DMS114 treated with DMSO at 0.1 percent for 48 hours (cell line): ENCODE measurements around the gene SYNJ1.
"Not testable (repeated sequence)": the region's sequence is repeated elsewhere in the genome, so short reads cannot be mapped to it uniquely, and the experiment has no call there.

Experiments used
- DNase-seq: peaks from one replicate; lab custom pipeline; 2025; ENCODE audit not compliant: unreplicated experiment; lab: John Stamatoyannopoulos, UW

Gene SYNJ1

GRCh38 chr21:32693581-32693980 lies 34.2 kb downstream of the SYNJ1 start:
- no peak for DNase-seq

GRCh38 chr21:32690085-32690484 lies 37.7 kb downstream of the SYNJ1 start:
- no peak for DNase-seq

- DNase-seq, result no peak
These were observed 40.0 kb downstream of the SYNJ1 start for GRCh38 chr21:32687643-32688345.

GRCh38 chr21:32682696-32683474 lies 44.9 kb downstream of the SYNJ1 start:
- no peak for DNase-seq

- DNase-seq, result no peak
These were observed 53.1 kb downstream of the SYNJ1 start for GRCh38 chr21:32674731-32675130.

- DNase-seq, result no peak
These were observed 53.8 kb downstream of the SYNJ1 start for GRCh38 chr21:32674038-32674437.

GRCh38 chr21:32666258-32666657 lies 61.6 kb downstream of the SYNJ1 start:
- no peak for DNase-seq

GRCh38 chr21:32664095-32664494 lies 63.7 kb downstream of the SYNJ1 start:
- DNase-seq, result not testable (repeated sequence)

GRCh38 chr21:32661981-32662380 lies 65.8 kb downstream of the SYNJ1 start:
- not testable (repeated sequence) for DNase-seq

- not testable (repeated sequence) for DNase-seq
These were observed 66.6 kb downstream of the SYNJ1 start for GRCh38 chr21:32661026-32661782.

- no peak for DNase-seq
These were observed 69.3 kb downstream of the SYNJ1 start for GRCh38 chr21:32658524-32658923.

GRCh38 chr21:32653326-32653901 lies 74.4 kb downstream of the SYNJ1 start:
- DNase-seq, result peak; percentile 1

GRCh38 chr21:32648165-32648564 lies 79.6 kb downstream of the SYNJ1 start:
- no peak for DNase-seq

GRCh38 chr21:32645261-32646182 lies 82.3 kb downstream of the SYNJ1 start:
- DNase-seq, result no peak

- no peak for DNase-seq
These were observed 85.8 kb downstream of the SYNJ1 start for GRCh38 chr21:32641710-32642698.

- no peak for DNase-seq
These were observed 101.1 kb downstream of the SYNJ1 start for GRCh38 chr21:32626621-32627196.

- not testable (repeated sequence) for DNase-seq
These were observed 109.6 kb downstream of the SYNJ1 start for GRCh38 chr21:32618218-32618617.

GRCh38 chr21:32613436-32614043 lies 114.3 kb downstream of the SYNJ1 start:
- DNase-seq, result no peak
